Keratinocyte (primary cell): ENCODE measurements around the gene ATXN7L1.

Experiments used
- EZH2 ChIP-seq: IDR thresholded peaks from one replicate; pipeline ENCODE4 v1.6.1; 2012; ENCODE audit warnings: inconsistent platforms, mild to moderate bottlenecking, low read length, moderate library complexity
- TF ChIP-seq, protein P1 (sequence below), 3 experiments: IDR thresholded peaks in 1 of 3; conservative IDR thresholded peaks in 1 of 3; optimal IDR thresholded peaks in 1 of 3; 2 replicates in 2 of 3; 3 replicates in 1 of 3; pipeline versions ENCODE3 to v1.5.1; 2011; ENCODE audit warnings: low read length in 3 of 3, mild to moderate bottlenecking in 3 of 3, moderate library complexity in 2 of 3, control low read depth in 1 of 3, inconsistent platforms in 1 of 3; ENCODE audit not compliant: insufficient read depth in 2 of 3; ENCODE audit errors: extremely low read depth in 1 of 3

DNA sequence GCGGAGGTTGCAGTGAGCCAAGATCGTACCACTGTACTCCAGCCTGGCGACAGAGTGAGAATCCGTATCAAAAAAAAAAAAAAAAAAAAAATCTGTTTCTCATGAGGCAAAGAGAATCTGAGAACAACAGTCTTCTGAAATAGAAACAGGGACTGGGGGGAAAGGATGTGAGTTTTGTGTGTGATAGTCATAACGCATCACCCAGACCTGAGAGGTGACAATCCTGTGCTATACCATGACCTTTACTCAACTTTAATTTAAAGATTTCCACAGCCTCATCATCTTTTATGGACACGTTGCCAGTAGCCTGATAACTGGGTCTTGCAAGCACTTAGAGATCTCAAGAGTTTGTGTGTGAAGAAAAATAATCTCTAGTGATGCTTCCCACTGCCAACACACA is 2.3 kb downstream of the ATXN7L1 start:
- no peak for TF ChIP-seq EZH2
- TF ChIP-seq, protein P1, sequence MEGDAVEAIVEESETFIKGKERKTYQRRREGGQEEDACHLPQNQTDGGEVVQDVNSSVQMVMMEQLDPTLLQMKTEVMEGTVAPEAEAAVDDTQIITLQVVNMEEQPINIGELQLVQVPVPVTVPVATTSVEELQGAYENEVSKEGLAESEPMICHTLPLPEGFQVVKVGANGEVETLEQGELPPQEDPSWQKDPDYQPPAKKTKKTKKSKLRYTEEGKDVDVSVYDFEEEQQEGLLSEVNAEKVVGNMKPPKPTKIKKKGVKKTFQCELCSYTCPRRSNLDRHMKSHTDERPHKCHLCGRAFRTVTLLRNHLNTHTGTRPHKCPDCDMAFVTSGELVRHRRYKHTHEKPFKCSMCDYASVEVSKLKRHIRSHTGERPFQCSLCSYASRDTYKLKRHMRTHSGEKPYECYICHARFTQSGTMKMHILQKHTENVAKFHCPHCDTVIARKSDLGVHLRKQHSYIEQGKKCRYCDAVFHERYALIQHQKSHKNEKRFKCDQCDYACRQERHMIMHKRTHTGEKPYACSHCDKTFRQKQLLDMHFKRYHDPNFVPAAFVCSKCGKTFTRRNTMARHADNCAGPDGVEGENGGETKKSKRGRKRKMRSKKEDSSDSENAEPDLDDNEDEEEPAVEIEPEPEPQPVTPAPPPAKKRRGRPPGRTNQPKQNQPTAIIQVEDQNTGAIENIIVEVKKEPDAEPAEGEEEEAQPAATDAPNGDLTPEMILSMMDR (optimal IDR thresholded peaks at IDR 0.05 in 1 of 3, IDR thresholded peaks at IDR 0.05 in 1 of 3, conservative IDR thresholded peaks at IDR 0.05 in 1 of 3; ENCODE audit: extremely low read depth in 1 of 3, insufficient read depth in 2 of 3, low read length in 3 of 3): no peak
